ENCODE measurements around the gene CD33. TPM values are rescaled to one million over a fixed set of nuclear protein-coding genes. Genes with fewer than 3 reads are reported as not detected.

Gene CD33
- total and polyA plus RNA-seq, 2 of the 8 experiments (the other 6 are each of a cell fraction or from before 2014, with no cell fraction given), result 0.06 TPM; not detected in 1

DNA sequence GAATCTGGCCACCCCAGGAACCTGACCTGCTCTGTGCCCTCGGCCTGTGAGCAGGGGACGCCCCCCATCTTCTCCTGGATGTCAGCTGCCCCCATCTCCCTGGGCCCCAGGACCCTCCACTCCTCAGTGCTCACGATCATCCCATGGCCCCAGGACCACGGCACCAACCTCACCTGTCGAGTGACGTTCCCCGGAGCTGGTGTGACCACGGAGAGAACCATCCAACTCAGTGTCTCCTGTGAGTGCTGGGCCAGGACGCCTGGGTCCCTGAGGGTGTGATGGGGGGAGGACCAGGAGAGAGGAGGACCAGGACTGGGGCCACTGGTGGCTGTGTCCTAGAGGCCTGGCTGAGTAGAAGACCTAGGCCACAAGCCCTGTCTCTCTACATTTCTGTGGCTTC is 13.0 kb upstream of the CD33 start (continued):
- TF ChIP-seq, protein P1, sequence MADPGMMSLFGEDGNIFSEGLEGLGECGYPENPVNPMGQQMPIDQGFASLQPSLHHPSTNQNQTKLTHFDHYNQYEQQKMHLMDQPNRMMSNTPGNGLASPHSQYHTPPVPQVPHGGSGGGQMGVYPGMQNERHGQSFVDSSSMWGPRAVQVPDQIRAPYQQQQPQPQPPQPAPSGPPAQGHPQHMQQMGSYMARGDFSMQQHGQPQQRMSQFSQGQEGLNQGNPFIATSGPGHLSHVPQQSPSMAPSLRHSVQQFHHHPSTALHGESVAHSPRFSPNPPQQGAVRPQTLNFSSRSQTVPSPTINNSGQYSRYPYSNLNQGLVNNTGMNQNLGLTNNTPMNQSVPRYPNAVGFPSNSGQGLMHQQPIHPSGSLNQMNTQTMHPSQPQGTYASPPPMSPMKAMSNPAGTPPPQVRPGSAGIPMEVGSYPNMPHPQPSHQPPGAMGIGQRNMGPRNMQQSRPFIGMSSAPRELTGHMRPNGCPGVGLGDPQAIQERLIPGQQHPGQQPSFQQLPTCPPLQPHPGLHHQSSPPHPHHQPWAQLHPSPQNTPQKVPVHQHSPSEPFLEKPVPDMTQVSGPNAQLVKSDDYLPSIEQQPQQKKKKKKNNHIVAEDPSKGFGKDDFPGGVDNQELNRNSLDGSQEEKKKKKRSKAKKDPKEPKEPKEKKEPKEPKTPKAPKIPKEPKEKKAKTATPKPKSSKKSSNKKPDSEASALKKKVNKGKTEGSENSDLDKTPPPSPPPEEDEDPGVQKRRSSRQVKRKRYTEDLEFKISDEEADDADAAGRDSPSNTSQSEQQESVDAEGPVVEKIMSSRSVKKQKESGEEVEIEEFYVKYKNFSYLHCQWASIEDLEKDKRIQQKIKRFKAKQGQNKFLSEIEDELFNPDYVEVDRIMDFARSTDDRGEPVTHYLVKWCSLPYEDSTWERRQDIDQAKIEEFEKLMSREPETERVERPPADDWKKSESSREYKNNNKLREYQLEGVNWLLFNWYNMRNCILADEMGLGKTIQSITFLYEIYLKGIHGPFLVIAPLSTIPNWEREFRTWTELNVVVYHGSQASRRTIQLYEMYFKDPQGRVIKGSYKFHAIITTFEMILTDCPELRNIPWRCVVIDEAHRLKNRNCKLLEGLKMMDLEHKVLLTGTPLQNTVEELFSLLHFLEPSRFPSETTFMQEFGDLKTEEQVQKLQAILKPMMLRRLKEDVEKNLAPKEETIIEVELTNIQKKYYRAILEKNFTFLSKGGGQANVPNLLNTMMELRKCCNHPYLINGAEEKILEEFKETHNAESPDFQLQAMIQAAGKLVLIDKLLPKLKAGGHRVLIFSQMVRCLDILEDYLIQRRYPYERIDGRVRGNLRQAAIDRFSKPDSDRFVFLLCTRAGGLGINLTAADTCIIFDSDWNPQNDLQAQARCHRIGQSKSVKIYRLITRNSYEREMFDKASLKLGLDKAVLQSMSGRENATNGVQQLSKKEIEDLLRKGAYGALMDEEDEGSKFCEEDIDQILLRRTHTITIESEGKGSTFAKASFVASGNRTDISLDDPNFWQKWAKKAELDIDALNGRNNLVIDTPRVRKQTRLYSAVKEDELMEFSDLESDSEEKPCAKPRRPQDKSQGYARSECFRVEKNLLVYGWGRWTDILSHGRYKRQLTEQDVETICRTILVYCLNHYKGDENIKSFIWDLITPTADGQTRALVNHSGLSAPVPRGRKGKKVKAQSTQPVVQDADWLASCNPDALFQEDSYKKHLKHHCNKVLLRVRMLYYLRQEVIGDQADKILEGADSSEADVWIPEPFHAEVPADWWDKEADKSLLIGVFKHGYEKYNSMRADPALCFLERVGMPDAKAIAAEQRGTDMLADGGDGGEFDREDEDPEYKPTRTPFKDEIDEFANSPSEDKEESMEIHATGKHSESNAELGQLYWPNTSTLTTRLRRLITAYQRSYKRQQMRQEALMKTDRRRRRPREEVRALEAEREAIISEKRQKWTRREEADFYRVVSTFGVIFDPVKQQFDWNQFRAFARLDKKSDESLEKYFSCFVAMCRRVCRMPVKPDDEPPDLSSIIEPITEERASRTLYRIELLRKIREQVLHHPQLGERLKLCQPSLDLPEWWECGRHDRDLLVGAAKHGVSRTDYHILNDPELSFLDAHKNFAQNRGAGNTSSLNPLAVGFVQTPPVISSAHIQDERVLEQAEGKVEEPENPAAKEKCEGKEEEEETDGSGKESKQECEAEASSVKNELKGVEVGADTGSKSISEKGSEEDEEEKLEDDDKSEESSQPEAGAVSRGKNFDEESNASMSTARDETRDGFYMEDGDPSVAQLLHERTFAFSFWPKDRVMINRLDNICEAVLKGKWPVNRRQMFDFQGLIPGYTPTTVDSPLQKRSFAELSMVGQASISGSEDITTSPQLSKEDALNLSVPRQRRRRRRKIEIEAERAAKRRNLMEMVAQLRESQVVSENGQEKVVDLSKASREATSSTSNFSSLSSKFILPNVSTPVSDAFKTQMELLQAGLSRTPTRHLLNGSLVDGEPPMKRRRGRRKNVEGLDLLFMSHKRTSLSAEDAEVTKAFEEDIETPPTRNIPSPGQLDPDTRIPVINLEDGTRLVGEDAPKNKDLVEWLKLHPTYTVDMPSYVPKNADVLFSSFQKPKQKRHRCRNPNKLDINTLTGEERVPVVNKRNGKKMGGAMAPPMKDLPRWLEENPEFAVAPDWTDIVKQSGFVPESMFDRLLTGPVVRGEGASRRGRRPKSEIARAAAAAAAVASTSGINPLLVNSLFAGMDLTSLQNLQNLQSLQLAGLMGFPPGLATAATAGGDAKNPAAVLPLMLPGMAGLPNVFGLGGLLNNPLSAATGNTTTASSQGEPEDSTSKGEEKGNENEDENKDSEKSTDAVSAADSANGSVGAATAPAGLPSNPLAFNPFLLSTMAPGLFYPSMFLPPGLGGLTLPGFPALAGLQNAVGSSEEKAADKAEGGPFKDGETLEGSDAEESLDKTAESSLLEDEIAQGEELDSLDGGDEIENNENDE (IDR thresholded peaks at IDR 0.05; ENCODE audit: insufficient replicate concordance, low read length), result no peak
- TF ChIP-seq, protein P2, sequence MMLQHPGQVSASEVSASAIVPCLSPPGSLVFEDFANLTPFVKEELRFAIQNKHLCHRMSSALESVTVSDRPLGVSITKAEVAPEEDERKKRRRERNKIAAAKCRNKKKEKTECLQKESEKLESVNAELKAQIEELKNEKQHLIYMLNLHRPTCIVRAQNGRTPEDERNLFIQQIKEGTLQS (IDR thresholded peaks at IDR 0.05; ENCODE audit: insufficient read depth, low read depth, low read length), result no peak
- TF ChIP-seq MAFK (IDR thresholded peaks at IDR 0.05; ENCODE audit: low read depth, low read length), result no peak
